Nephron progenitor cell (in vitro differentiated cells): ENCODE measurements around the gene DEFB124.

Source experiments
- DNase-seq: peaks from one replicate; pipeline ENCODE4 v3.0.0; 2021
- H3K27ac Mint-ChIP-seq: 2 replicates; pipeline ENCODE4 v1.8.0; 2021; ENCODE audit warnings: mild to moderate bottlenecking, moderate library complexity, mixed read lengths
- H3K27me3 Mint-ChIP-seq: 2 replicates; pipeline ENCODE4 v1.8.0; 2021; ENCODE audit warnings: mild to moderate bottlenecking, low read depth, mixed read lengths; ENCODE audit not compliant: poor library complexity
- H3K36me3 Mint-ChIP-seq: 2 replicates; pipeline ENCODE4 v1.8.0; 2021; ENCODE audit warnings: low read depth, mixed read lengths
- H3K4me1 Mint-ChIP-seq: 2 replicates; pipeline ENCODE4 v1.8.0; 2021; ENCODE audit warnings: mixed read lengths
- H3K4me3 Mint-ChIP-seq: 2 replicates; pipeline ENCODE4 v1.8.0; 2021; ENCODE audit warnings: mild to moderate bottlenecking, moderate library complexity, mixed read lengths
- H3K9me3 Mint-ChIP-seq: 2 replicates; pipeline ENCODE4 v1.8.0; 2021; ENCODE audit warnings: mild to moderate bottlenecking, moderate library complexity, mixed read lengths
- TF ChIP-seq, protein P1 (sequence below): fragments of 200-600 bp; sonication (generic); IDR thresholded peaks from 2 replicates; pipeline ENCODE4 v1.5.0; 2021; ENCODE audit warnings: antibody characterized with exemption

DEFB124 gene

DNA sequence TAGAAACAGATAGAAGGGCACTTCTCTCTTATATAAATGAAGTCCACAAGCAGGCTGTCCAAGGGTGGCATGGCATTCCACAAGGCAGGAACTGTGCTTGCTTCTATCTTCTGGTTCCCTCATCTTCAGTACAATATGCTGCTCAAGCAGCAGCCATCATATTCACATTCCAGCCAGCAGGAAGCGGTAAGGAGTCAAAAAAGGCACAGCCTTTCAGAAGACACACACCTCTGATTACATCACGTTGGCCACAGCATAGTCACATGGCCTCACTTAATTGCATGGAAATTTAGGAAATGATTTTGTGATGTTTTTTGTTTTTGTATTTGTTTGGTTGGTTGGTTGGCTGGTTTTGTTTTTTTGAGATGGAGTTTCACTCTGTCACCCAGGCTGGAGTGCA is 19.2 kb upstream of the DEFB124 start:
- H3K27me3 Mint-ChIP-seq = peaks cover 12% of the 10 kb centered on the region
- no peak for DNase-seq

DNA sequence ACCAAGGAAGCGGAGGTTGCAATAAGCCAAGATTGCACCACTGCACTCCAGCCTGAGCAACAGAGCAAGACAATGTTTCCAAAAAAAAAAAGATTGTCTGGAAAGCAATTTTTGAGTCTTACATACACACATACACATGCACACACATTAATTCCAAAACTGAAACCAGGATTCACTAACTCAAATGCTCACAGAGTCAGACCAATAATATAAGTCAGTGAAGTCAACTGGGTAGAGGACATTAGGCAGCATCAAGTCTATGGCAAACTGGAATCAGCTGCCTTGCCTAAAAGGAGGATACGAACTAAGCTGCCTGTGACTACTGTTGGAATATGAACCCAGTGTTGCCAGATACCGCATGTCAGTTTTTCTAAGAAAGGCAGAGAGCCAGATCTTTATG is 15.8 kb upstream of the DEFB124 start:
- H3K27ac Mint-ChIP-seq = no peak overlapping the region
- peaks cover 8% of the 10 kb centered on the region for H3K27me3 Mint-ChIP-seq

More for the DNA sequence above, 19.2 kb upstream of the DEFB124 start:
- no peak overlapping the region for H3K27ac Mint-ChIP-seq
- H3K4me3 Mint-ChIP-seq = no peak overlapping the region
- TF ChIP-seq, protein P1, sequence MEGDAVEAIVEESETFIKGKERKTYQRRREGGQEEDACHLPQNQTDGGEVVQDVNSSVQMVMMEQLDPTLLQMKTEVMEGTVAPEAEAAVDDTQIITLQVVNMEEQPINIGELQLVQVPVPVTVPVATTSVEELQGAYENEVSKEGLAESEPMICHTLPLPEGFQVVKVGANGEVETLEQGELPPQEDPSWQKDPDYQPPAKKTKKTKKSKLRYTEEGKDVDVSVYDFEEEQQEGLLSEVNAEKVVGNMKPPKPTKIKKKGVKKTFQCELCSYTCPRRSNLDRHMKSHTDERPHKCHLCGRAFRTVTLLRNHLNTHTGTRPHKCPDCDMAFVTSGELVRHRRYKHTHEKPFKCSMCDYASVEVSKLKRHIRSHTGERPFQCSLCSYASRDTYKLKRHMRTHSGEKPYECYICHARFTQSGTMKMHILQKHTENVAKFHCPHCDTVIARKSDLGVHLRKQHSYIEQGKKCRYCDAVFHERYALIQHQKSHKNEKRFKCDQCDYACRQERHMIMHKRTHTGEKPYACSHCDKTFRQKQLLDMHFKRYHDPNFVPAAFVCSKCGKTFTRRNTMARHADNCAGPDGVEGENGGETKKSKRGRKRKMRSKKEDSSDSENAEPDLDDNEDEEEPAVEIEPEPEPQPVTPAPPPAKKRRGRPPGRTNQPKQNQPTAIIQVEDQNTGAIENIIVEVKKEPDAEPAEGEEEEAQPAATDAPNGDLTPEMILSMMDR = no peak
- no peaks in the 10 kb centered on the region for H3K4me1 Mint-ChIP-seq
- H3K9me3 Mint-ChIP-seq = peaks cover 35% of the 10 kb centered on the region
- H3K36me3 Mint-ChIP-seq = no peaks in the 10 kb centered on the region

DNA sequence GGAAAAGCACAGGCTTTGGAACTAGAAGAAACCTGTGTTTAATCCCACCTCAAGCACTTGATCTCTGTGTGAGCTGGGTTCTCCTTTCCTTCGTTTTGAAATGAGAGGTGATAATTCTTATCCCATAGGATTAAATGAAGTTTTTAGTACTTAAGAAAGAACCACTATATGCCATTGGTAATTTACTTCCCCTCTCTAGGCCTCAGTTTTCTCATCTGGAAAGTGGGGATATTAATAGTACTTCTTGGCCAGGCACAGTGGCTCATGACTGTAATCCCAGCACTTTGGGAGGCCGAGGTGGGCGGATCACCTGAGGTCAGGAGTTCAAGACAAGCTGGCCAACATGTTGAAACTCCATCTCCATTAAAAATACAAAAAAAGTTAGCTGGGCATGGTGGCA is 14.2 kb upstream of the DEFB124 start:
- Mint-ChIP-seq H3K36me3 (no peaks in the 10 kb centered on the region), H3K27ac (no peak overlapping the region), H3K4me1 (no peaks in the 10 kb centered on the region), H3K4me3 (no peak overlapping the region), H3K27me3 (peaks cover 5% of the 10 kb centered on the region), H3K9me3 (peaks cover 46% of the 10 kb centered on the region)
- DNase-seq = no peak
- TF ChIP-seq, protein P1 = no peak

More for the DNA sequence above, 15.8 kb upstream of the DEFB124 start:
- Mint-ChIP-seq H3K9me3 (peaks cover 46% of the 10 kb centered on the region), H3K4me3 (no peak overlapping the region), H3K36me3 (no peaks in the 10 kb centered on the region), H3K4me1 (no peaks in the 10 kb centered on the region)
- DNase-seq = no peak
- TF ChIP-seq, protein P1 = no peak

GRCh38 chr20:31488115-31488514 is 13.2 kb upstream of the DEFB124 start:
- DNase-seq = no peak
- Mint-ChIP-seq H3K4me1 (no peaks in the 10 kb centered on the region), H3K27ac (no peak overlapping the region), H3K36me3 (no peaks in the 10 kb centered on the region), H3K9me3 (peaks cover 50% of the 10 kb centered on the region), H3K27me3 (peaks cover 5% of the 10 kb centered on the region), H3K4me3 (no peak overlapping the region)
- TF ChIP-seq, protein P1 = no peak

- H3K27ac Mint-ChIP-seq = no peak overlapping the region
- no peaks in the 10 kb centered on the region for H3K36me3 Mint-ChIP-seq
- H3K27me3 Mint-ChIP-seq = no peaks in the 10 kb centered on the region
- TF ChIP-seq, protein P1 = no peak
- no peak for DNase-seq
- H3K9me3 Mint-ChIP-seq = peaks cover 64% of the 10 kb centered on the region
- no peaks in the 10 kb centered on the region for H3K4me1 Mint-ChIP-seq
- H3K4me3 Mint-ChIP-seq = no peak overlapping the region
Observed at GRCh38 chr20:31485450-31486339, 10.8 kb upstream of the DEFB124 start.

- H3K9me3 Mint-ChIP-seq = peaks cover 71% of the 10 kb centered on the region
- TF ChIP-seq, protein P1 = no peak
- no peak overlapping the region for H3K4me3 Mint-ChIP-seq
- H3K4me1 Mint-ChIP-seq = no peaks in the 10 kb centered on the region
- peaks cover 3% of the 10 kb centered on the region for H3K27me3 Mint-ChIP-seq
- H3K27ac Mint-ChIP-seq = no peak overlapping the region
- DNase-seq = no peak
- H3K36me3 Mint-ChIP-seq = no peaks in the 10 kb centered on the region
Observed at GRCh38 chr20:31484001-31484400, 9.1 kb upstream of the DEFB124 start.
